PC-9 (cell line): ENCODE data around the gene ANK2. TPM values are rescaled to one million over a fixed set of nuclear protein-coding genes. Genes with fewer than 3 reads are reported as not detected.

Experiments used
- BruUV-seq: library from RNA; stranded (reverse); fragments of 400-500 nt; replicated peaks from 2 replicates; lab custom pipeline; 2021; lab: Mats Ljungman, UMichigan
- CTCF ChIA-PET: fragments of 300-600 bp; sonication (Branson Sonifier 250); formaldehyde crosslinking; loops from one replicate; lab custom pipeline; 2022; ENCODE audit warnings: antibody characterized with exemption; lab: Charles Lee
- POLR2A ChIA-PET: fragments of 300-600 bp; sonication (Branson Sonifier 250); formaldehyde crosslinking; loops from one replicate; lab custom pipeline; 2022; ENCODE audit warnings: antibody characterized with exemption; ENCODE audit not compliant: unreplicated experiment; lab: Charles Lee
- DNase-seq, 2 experiments: peaks; one replicate each; pipeline versions ENCODE4 v3.0.0 to v3.0.0-alpha.2; 2015 to 2022; ENCODE audit warnings: mixed read lengths in 1 of 2
- H2AFZ ChIP-seq: fragments of 200-600 bp; sonication (generic); 2 replicates; pipeline ENCODE4 v1.8.1; 2017; ENCODE audit warnings: antibody characterized with exemption
- H3F3A ChIP-seq: fragments of 200-600 bp; sonication (generic); 2 replicates; pipeline ENCODE4 v1.8.1; 2017; ENCODE audit warnings: antibody characterized with exemption, mild to moderate bottlenecking, low read depth; ENCODE audit not compliant: insufficient read depth
- H3K27ac ChIP-seq: fragments of 200-600 bp; sonication (generic); 2 replicates; pipeline ENCODE4 v1.6.1; 2016; ENCODE audit warnings: mixed run types
- H3K27me3 ChIP-seq: fragments of 200-600 bp; sonication (generic); 2 replicates; pipeline ENCODE4 v1.6.1; 2016; ENCODE audit warnings: low read depth, mixed run types; ENCODE audit not compliant: insufficient read depth
- H3K36me3 ChIP-seq: fragments of 200-600 bp; sonication (generic); 2 replicates; pipeline ENCODE4 v1.6.1; 2016; ENCODE audit warnings: low read depth, mixed run types
- H3K4me1 ChIP-seq: fragments of 200-600 bp; sonication (generic); replicated peaks from 2 replicates; pipeline ENCODE4 v1.6.1; 2016; ENCODE audit warnings: mixed run types; ENCODE audit not compliant: insufficient read depth
- H3K4me2 ChIP-seq: fragments of 200-600 bp; sonication (generic); 2 replicates; pipeline ENCODE4 v1.6.1; 2017; ENCODE audit warnings: mixed run types
- H3K4me3 ChIP-seq: fragments of 200-600 bp; sonication (generic); 2 replicates; pipeline ENCODE4 v1.6.1; 2016; ENCODE audit warnings: mixed run types
- H3K79me2 ChIP-seq: fragments of 200-600 bp; sonication (generic); 2 replicates; pipeline ENCODE4 v1.6.1; 2017; ENCODE audit warnings: low read depth, mixed run types
- H3K9me2 ChIP-seq: fragments of 200-600 bp; sonication (generic); 2 replicates; pipeline ENCODE4 v1.8.1; 2017; ENCODE audit warnings: mild to moderate bottlenecking; ENCODE audit not compliant: insufficient read depth
- H3K9me3 ChIP-seq: fragments of 200-600 bp; sonication (generic); 2 replicates; pipeline ENCODE4 v1.8.1; 2016; ENCODE audit warnings: low read depth; ENCODE audit not compliant: insufficient read depth
- H4K20me1 ChIP-seq: fragments of 200-600 bp; sonication (generic); 2 replicates; pipeline ENCODE4 v1.8.1; 2017; ENCODE audit not compliant: insufficient read depth
- CTCF ChIP-seq: fragments of 200-600 bp; sonication (generic); conservative IDR thresholded peaks from 2 replicates; pipeline ENCODE4 v1.6.1; 2017; ENCODE audit warnings: mixed run types, antibody characterized with exemption, mild to moderate bottlenecking, moderate library complexity
- EZH2 ChIP-seq: fragments of 200-600 bp; sonication (generic); IDR thresholded peaks from 2 replicates; pipeline ENCODE4 v1.8.0; 2017; ENCODE audit warnings: antibody characterized with exemption, low read depth
- intact Hi-C: fragments of 100-400 bp; cut with micrococcal nuclease; formaldehyde crosslinking; loops from one replicate; pipeline ENCODE4 v1.10.0; 2022; ENCODE audit not compliant: unreplicated experiment
- total RNA-seq: library from RNA; stranded (reverse); gene quantifications from 2 replicates; pipeline ENCODE4 v1.2.3, GENCODE V29; 2021

ANK2 gene
- total RNA-seq, 1 experiment from 2014 or later: 0.61 TPM

DNA sequence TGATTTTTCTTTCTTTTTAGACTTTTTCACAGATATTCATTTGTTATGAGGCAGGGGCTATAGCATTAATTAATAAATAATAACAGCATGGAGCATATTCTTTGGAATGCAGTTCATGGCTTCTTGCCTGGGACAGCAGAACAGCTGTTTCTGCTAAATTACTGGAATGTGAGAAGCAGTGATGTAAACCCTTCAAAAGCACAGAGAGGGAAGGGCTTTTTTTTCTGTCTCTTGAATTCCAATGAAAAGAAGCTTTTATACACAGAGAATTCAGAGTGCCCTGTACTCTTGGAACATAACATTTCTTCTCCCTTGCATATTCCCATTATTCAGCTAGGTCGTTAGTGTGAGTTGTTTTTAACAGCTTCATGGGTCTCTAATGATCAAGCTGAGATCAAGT lies 28.5 kb upstream of the ANK2 start:
- Histone ChIP-seq H3K9me3 (no peaks in the 10 kb centered on the region), H3F3A (no peaks in the 10 kb centered on the region), H3K27me3 (no peaks in the 10 kb centered on the region), H2AFZ (no peak overlapping the region), H3K27ac (no peak overlapping the region), H4K20me1 (no peaks in the 10 kb centered on the region), H3K4me3 (no peak overlapping the region), H3K9me2 (no peaks in the 10 kb centered on the region), H3K36me3 (no peaks in the 10 kb centered on the region), H3K4me1 (no peaks in the 10 kb centered on the region), H3K79me2 (no peaks in the 10 kb centered on the region), H3K4me2 (no peak overlapping the region)
- CTCF ChIA-PET: no interaction called here
- intact Hi-C loops: no loop called here
- no peak for TF ChIP-seq CTCF
- TF ChIP-seq EZH2: no peak
- POLR2A ChIA-PET: no interaction called here
- no peak for DNase-seq
- BruUV-seq: no TSS peak

DNA sequence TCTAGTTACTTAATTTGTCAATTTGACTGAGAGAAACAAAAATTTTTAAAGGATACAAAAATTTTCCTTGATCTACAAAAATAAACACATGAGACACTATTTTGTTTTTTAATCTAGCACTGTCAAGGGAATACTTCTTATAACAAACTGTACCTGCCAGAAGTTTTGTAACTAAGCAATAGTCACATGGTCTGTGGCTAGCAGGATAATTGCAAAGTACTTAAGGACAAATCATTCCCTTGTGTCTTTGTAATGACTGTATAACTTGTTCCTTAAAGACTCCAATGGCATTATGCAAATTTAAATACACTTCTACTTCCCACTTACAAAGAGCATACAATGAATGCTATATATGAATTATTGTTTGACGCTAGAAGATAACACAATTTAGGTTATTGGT lies 25.1 kb upstream of the ANK2 start:
- intact Hi-C loops: no loop called here
- ChIA-PET POLR2A (no interaction called here), CTCF (no interaction called here)
- no TSS peak for BruUV-seq
- H3F3A ChIP-seq: no peaks in the 10 kb centered on the region
- no peak overlapping the region for H3K4me2 ChIP-seq
- no peaks in the 10 kb centered on the region for H3K9me2 ChIP-seq
- DNase-seq: no peak
- no peak overlapping the region for H3K27ac ChIP-seq
- no peaks in the 10 kb centered on the region for H3K4me1 ChIP-seq
- H2AFZ ChIP-seq: no peak overlapping the region
- H3K27me3 ChIP-seq: no peaks in the 10 kb centered on the region
- H3K79me2 ChIP-seq: no peaks in the 10 kb centered on the region
- H4K20me1 ChIP-seq: no peaks in the 10 kb centered on the region
- no peak overlapping the region for H3K4me3 ChIP-seq
- H3K9me3 ChIP-seq: no peaks in the 10 kb centered on the region
- H3K36me3 ChIP-seq: no peaks in the 10 kb centered on the region
- TF ChIP-seq EZH2 (no peak), CTCF (no peak)

GRCh38 chr4:113025416-113025815 lies 24.0 kb upstream of the ANK2 start:
- H3K4me3 ChIP-seq: no peak overlapping the region
- DNase-seq: no peak
- H2AFZ ChIP-seq: no peak overlapping the region
- intact Hi-C loops: no loop called here
- H3K36me3 ChIP-seq: no peaks in the 10 kb centered on the region
- no peak for TF ChIP-seq EZH2
- TF ChIP-seq CTCF: no peak
- no peaks in the 10 kb centered on the region for H3K9me2 ChIP-seq
- no peaks in the 10 kb centered on the region for H3K9me3 ChIP-seq
- no peaks in the 10 kb centered on the region for H3K27me3 ChIP-seq
- no peak overlapping the region for H3K27ac ChIP-seq
- POLR2A ChIA-PET: no interaction called here
- CTCF ChIA-PET: no interaction called here
- H3K4me1 ChIP-seq: no peaks in the 10 kb centered on the region
- no peak overlapping the region for H3K4me2 ChIP-seq
- no peaks in the 10 kb centered on the region for H3F3A ChIP-seq
- H3K79me2 ChIP-seq: no peaks in the 10 kb centered on the region
- BruUV-seq: no TSS peak
- H4K20me1 ChIP-seq: no peaks in the 10 kb centered on the region
